Measurements from ENCODE around the gene MRPS5. TPM values are rescaled to one million over a fixed set of nuclear protein-coding genes. Genes with fewer than 3 reads are reported as not detected.
"Not testable (repeated sequence)": the region's sequence is repeated elsewhere in the genome, so short reads cannot be mapped to it uniquely, and the experiment has no call there.

Gene MRPS5
- total RNA-seq, 1 donor from 2014 or later: 93.6 TPM

GRCh38 chr2:95121093-95121406 is 558 bp downstream of the MRPS5 start:
- H3K4me1 Mint-ChIP-seq (ENCODE audit: low read depth): peaks cover 46% of the 10 kb centered on the region
- no peaks in the 10 kb centered on the region for H3K27me3 Mint-ChIP-seq (ENCODE audit: insufficient read depth)
- no peak for DNase-seq (ENCODE audit: low spot score)
- H3K4me3 Mint-ChIP-seq: peak overlapping the region; percentile 97
- intact Hi-C loops (cut with micrococcal nuclease): loop anchor here (1.0 to 5.0 kb wide), 4 partner anchors 44 to 281 kb away; partner anchors contain the start of genes FAHD2A, ZNF2 and ZNF892
- H3K9me3 Mint-ChIP-seq: no peaks in the 10 kb centered on the region
- peak overlapping the region; percentile 95 for H3K27ac Mint-ChIP-seq
- peaks cover 10% of the 10 kb centered on the region for H3K36me3 Mint-ChIP-seq (ENCODE audit: low read depth)

- Mint-ChIP-seq H3K9me3 (no peaks in the 10 kb centered on the region), H3K4me1 (ENCODE audit: low read depth) (peaks cover 47% of the 10 kb centered on the region), H3K36me3 (ENCODE audit: low read depth) (peaks cover 31% of the 10 kb centered on the region), H3K27ac (no peak overlapping the region), H3K4me3 (no peak overlapping the region), H3K27me3 (ENCODE audit: insufficient read depth) (no peaks in the 10 kb centered on the region)
- DNase-seq (ENCODE audit: low spot score): peak; percentile 69
- intact Hi-C loops (cut with micrococcal nuclease): loop anchor here (1.0 to 2.0 kb wide), 6 partner anchors 35 to 241 kb away; no protein-coding TSS in a partner anchor
Measured at GRCh38 chr2:95115418-95115817, 6.2 kb downstream of the MRPS5 start.

GRCh38 chr2:95113464-95113863 is 8.1 kb downstream of the MRPS5 start:
- Mint-ChIP-seq H3K4me3 (no peak overlapping the region), H3K36me3 (ENCODE audit: low read depth) (peaks cover 36% of the 10 kb centered on the region), H3K4me1 (ENCODE audit: low read depth) (peaks cover 34% of the 10 kb centered on the region), H3K9me3 (no peaks in the 10 kb centered on the region), H3K27me3 (ENCODE audit: insufficient read depth) (no peaks in the 10 kb centered on the region), H3K27ac (no peak overlapping the region)
- no peak for DNase-seq (ENCODE audit: low spot score)
- intact Hi-C loops (cut with micrococcal nuclease): no loop called here

GRCh38 chr2:95110395-95110794 is 11.2 kb downstream of the MRPS5 start:
- Mint-ChIP-seq H3K4me3 (no peak overlapping the region), H3K4me1 (ENCODE audit: low read depth) (peaks cover 16% of the 10 kb centered on the region), H3K27ac (no peak overlapping the region)

GRCh38 chr2:95109260-95109659 is 12.3 kb downstream of the MRPS5 start:
- no peaks in the 10 kb centered on the region for H3K9me3 Mint-ChIP-seq
- intact Hi-C loops (cut with micrococcal nuclease): no loop called here
- H3K4me3 Mint-ChIP-seq: no peak overlapping the region
- peaks cover 50% of the 10 kb centered on the region for H3K36me3 Mint-ChIP-seq (ENCODE audit: low read depth)
- H3K27me3 Mint-ChIP-seq (ENCODE audit: insufficient read depth): no peaks in the 10 kb centered on the region
- no peak for DNase-seq (ENCODE audit: low spot score)
- peaks cover 6% of the 10 kb centered on the region for H3K4me1 Mint-ChIP-seq (ENCODE audit: low read depth)
- H3K27ac Mint-ChIP-seq: no peak overlapping the region

More at GRCh38 chr2:95110395-95110794, 11.2 kb downstream of the MRPS5 start:
- H3K27me3 Mint-ChIP-seq (ENCODE audit: insufficient read depth): no peaks in the 10 kb centered on the region
- no peaks in the 10 kb centered on the region for H3K9me3 Mint-ChIP-seq
- DNase-seq (ENCODE audit: low spot score): no peak
- peaks cover 50% of the 10 kb centered on the region for H3K36me3 Mint-ChIP-seq (ENCODE audit: low read depth)
- intact Hi-C loops (cut with micrococcal nuclease): no loop called here

GRCh38 chr2:95106081-95106480 is 15.5 kb downstream of the MRPS5 start:
- Mint-ChIP-seq H3K4me1 (ENCODE audit: low read depth) (peaks cover 11% of the 10 kb centered on the region), H3K27ac (no peak overlapping the region), H3K36me3 (ENCODE audit: low read depth) (peaks cover 56% of the 10 kb centered on the region), H3K9me3 (no peaks in the 10 kb centered on the region), H3K27me3 (ENCODE audit: insufficient read depth) (no peaks in the 10 kb centered on the region), H3K4me3 (no peak overlapping the region)
- intact Hi-C loops (cut with micrococcal nuclease): no loop called here
- DNase-seq (ENCODE audit: low spot score): no peak

GRCh38 chr2:95104606-95105005 is 17.0 kb downstream of the MRPS5 start:
- Mint-ChIP-seq H3K27ac (no peak overlapping the region), H3K4me3 (no peak overlapping the region), H3K4me1 (ENCODE audit: low read depth) (peaks cover 4% of the 10 kb centered on the region), H3K36me3 (ENCODE audit: low read depth) (peaks cover 58% of the 10 kb centered on the region), H3K9me3 (no peaks in the 10 kb centered on the region), H3K27me3 (ENCODE audit: insufficient read depth) (no peaks in the 10 kb centered on the region)
- no peak for DNase-seq (ENCODE audit: low spot score)
- intact Hi-C loops (cut with micrococcal nuclease): no loop called here

- no peak overlapping the region for H3K4me3 Mint-ChIP-seq
- no peak overlapping the region for H3K27ac Mint-ChIP-seq
- intact Hi-C loops (cut with micrococcal nuclease): no loop called here
- H3K9me3 Mint-ChIP-seq: no peaks in the 10 kb centered on the region
- no peak for DNase-seq (ENCODE audit: low spot score)
- H3K36me3 Mint-ChIP-seq (ENCODE audit: low read depth): peaks cover 64% of the 10 kb centered on the region
- peaks cover 12% of the 10 kb centered on the region for H3K4me1 Mint-ChIP-seq (ENCODE audit: low read depth)
- no peaks in the 10 kb centered on the region for H3K27me3 Mint-ChIP-seq (ENCODE audit: insufficient read depth)
Measured at GRCh38 chr2:95099910-95100309, 21.7 kb downstream of the MRPS5 start.

GRCh38 chr2:95098273-95098672 is 23.3 kb downstream of the MRPS5 start:
- H3K4me1 Mint-ChIP-seq (ENCODE audit: low read depth): peaks cover 12% of the 10 kb centered on the region
- DNase-seq (ENCODE audit: low spot score); intact Hi-C loops (cut with micrococcal nuclease); H3K4me3 Mint-ChIP-seq; H3K27ac Mint-ChIP-seq; H3K27me3 Mint-ChIP-seq (ENCODE audit: insufficient read depth); H3K9me3 Mint-ChIP-seq: not testable (repeated sequence)
- H3K36me3 Mint-ChIP-seq (ENCODE audit: low read depth): peaks cover 68% of the 10 kb centered on the region

GRCh38 chr2:95091885-95092555 is 29.6 kb downstream of the MRPS5 start:
- H3K36me3 Mint-ChIP-seq (ENCODE audit: low read depth): peaks cover 51% of the 10 kb centered on the region
- H3K4me3 Mint-ChIP-seq: no peak overlapping the region
- H3K27ac Mint-ChIP-seq: no peak overlapping the region

GRCh38 chr2:95087379-95087778 is 34.2 kb downstream of the MRPS5 start:
- intact Hi-C loops (cut with micrococcal nuclease): no loop called here
- Mint-ChIP-seq H3K4me3 (no peak overlapping the region), H3K27ac (no peak overlapping the region), H3K9me3 (no peaks in the 10 kb centered on the region), H3K27me3 (ENCODE audit: insufficient read depth) (no peaks in the 10 kb centered on the region), H3K4me1 (ENCODE audit: low read depth) (no peaks in the 10 kb centered on the region), H3K36me3 (ENCODE audit: low read depth) (peaks cover 36% of the 10 kb centered on the region)
- DNase-seq (ENCODE audit: low spot score): no peak

More at GRCh38 chr2:95091885-95092555, 29.6 kb downstream of the MRPS5 start:
- Mint-ChIP-seq H3K9me3 (no peaks in the 10 kb centered on the region), H3K27me3 (ENCODE audit: insufficient read depth) (no peaks in the 10 kb centered on the region), H3K4me1 (ENCODE audit: low read depth) (peaks cover 7% of the 10 kb centered on the region)
- no peak for DNase-seq (ENCODE audit: low spot score)
- intact Hi-C loops (cut with micrococcal nuclease): no loop called here

GRCh38 chr2:95086017-95086416 is 35.6 kb downstream of the MRPS5 start:
- Mint-ChIP-seq H3K4me3 (no peak overlapping the region), H3K9me3 (no peaks in the 10 kb centered on the region), H3K27ac (no peak overlapping the region), H3K27me3 (ENCODE audit: insufficient read depth) (no peaks in the 10 kb centered on the region), H3K36me3 (ENCODE audit: low read depth) (peaks cover 28% of the 10 kb centered on the region), H3K4me1 (ENCODE audit: low read depth) (no peaks in the 10 kb centered on the region)
- intact Hi-C loops (cut with micrococcal nuclease): no loop called here
- no peak for DNase-seq (ENCODE audit: low spot score)

GRCh38 chr2:95082477-95082876 is 39.1 kb downstream of the MRPS5 start:
- Mint-ChIP-seq H3K9me3 (no peaks in the 10 kb centered on the region), H3K36me3 (ENCODE audit: low read depth) (peaks cover 20% of the 10 kb centered on the region), H3K27ac (no peak overlapping the region), H3K4me3 (no peak overlapping the region), H3K27me3 (ENCODE audit: insufficient read depth) (no peaks in the 10 kb centered on the region), H3K4me1 (ENCODE audit: low read depth) (peaks cover 28% of the 10 kb centered on the region)
- DNase-seq (ENCODE audit: low spot score): no peak
- intact Hi-C loops (cut with micrococcal nuclease): no loop called here

Measured in activated T-helper 1 cell treated with anti-CD3 and anti-CD28 coated beads, Interleukin-12 subunit alpha, Interleukin-12 subunit beta, Interleukin-2, Interleukin-4 antibody, amounts not matched to agents 30 ng/mL and 10 ng/mL and 1 ng/mL, durations not matched to agents 14 hours and 24 hours and 36 hours (primary cell).